Transverse colon (tissue), 4 donors: ENCODE measurements around the gene CNTN1.

Experiments
- CTCF ChIP-seq, 5 experiments: fragments of 200-600 bp in 3 of 5; fragments of 450-650 bp in 2 of 5; sonication (generic) in 3 of 5; IDR thresholded peaks; 1 replicate in 2 of 5; 2 replicates in 3 of 5; pipeline ENCODE4 v1.5.1; 2016 to 2017; ENCODE audit warnings: antibody characterized with exemption in 5 of 5, inconsistent platforms in 3 of 5, mild to moderate bottlenecking in 2 of 5, moderate library complexity in 1 of 5
- EP300 ChIP-seq: sonication (generic); formaldehyde crosslinking; IDR thresholded peaks from one replicate; pipeline ENCODE4 v1.6.1; 2017; ENCODE audit warnings: antibody characterized with exemption, low read depth
- POLR2A ChIP-seq: fragments of 450-650 bp; IDR thresholded peaks from one replicate; pipeline ENCODE4 v1.6.1; 2016; ENCODE audit warnings: antibody characterized with exemption, mild to moderate bottlenecking, moderate library complexity
- POLR2AphosphoS5 ChIP-seq, 3 donors: sonication (generic); formaldehyde crosslinking; IDR thresholded peaks; one replicate each; pipeline ENCODE4 v1.6.1; 2016; ENCODE audit warnings: antibody characterized with exemption in 3 of 3

- no peak for TF ChIP-seq POLR2A
- no peak for TF ChIP-seq CTCF (IDR thresholded peaks at IDR 0.05)
- no peak for TF ChIP-seq EP300
- TF ChIP-seq POLR2AphosphoS5 (IDR thresholded peaks at IDR 0.05), result no peak
Measured at GRCh38 chr12:40662366-40662765, 29.9 kb upstream of the CNTN1 start.
